WTC11 (cell line): ENCODE results near the gene CYTH3. TPM values are rescaled to one million over a fixed set of nuclear protein-coding genes. Genes with fewer than 3 reads are reported as not detected.

Experiments
- ATAC-seq: fragments of 200-7000 bp; cut with Tn5 transposase; 2 replicates; pipeline ENCODE4 v1.10.0; 2021; ENCODE audit warnings: mild to moderate bottlenecking, moderate library complexity
- CTCF ChIA-PET: fragments of 300-600 bp; sonication (Branson Sonifier 250); formaldehyde crosslinking; loops from one replicate; lab custom pipeline; 2021; ENCODE audit warnings: antibody characterized with exemption; lab: Charles Lee
- POLR2A ChIA-PET: fragments of 350-600 bp; sonication (Branson Sonifier 250); formaldehyde crosslinking; loops from one replicate; lab custom pipeline; 2021; ENCODE audit warnings: antibody characterized with exemption; lab: Charles Lee
- DNase-seq: peaks from one replicate; pipeline ENCODE4 v3.0.0; 2021; ENCODE audit warnings: low spot score
- H3K27ac Mint-ChIP-seq: 2 replicates; pipeline ENCODE4 v1.8.0; 2021; ENCODE audit warnings: mixed read lengths
- H3K27me3 Mint-ChIP-seq: 2 replicates; pipeline ENCODE4 v1.8.0; 2021; ENCODE audit warnings: low read depth, mild to moderate bottlenecking, moderate library complexity, mixed read lengths
- H3K36me3 Mint-ChIP-seq: 2 replicates; pipeline ENCODE4 v1.8.0; 2021; ENCODE audit warnings: mixed read lengths
- H3K4me1 Mint-ChIP-seq: 2 replicates; pipeline ENCODE4 v1.8.0; 2022; ENCODE audit warnings: mixed read lengths
- H3K4me3 Mint-ChIP-seq: 2 replicates; pipeline ENCODE4 v1.8.0; 2021; ENCODE audit warnings: mild to moderate bottlenecking, moderate library complexity, mixed read lengths
- H3K9me3 Mint-ChIP-seq: 2 replicates; pipeline ENCODE4 v1.8.0; 2021; ENCODE audit warnings: mixed read lengths
- ARID4B ChIP-seq: sonication (generic); formaldehyde crosslinking; IDR thresholded peaks from 2 replicates; pipeline ENCODE4 v1.8.0; 2023; ENCODE audit warnings: missing genetic modification reagents, mild to moderate bottlenecking, borderline replicate concordance
- HMGXB4 ChIP-seq: sonication (generic); formaldehyde crosslinking; IDR thresholded peaks from 2 replicates; pipeline ENCODE4 v1.8.1; 2023; ENCODE audit warnings: mild to moderate bottlenecking, moderate library complexity, missing genetic modification reagents
- IRF1 ChIP-seq: sonication (generic); formaldehyde crosslinking; IDR thresholded peaks from 2 replicates; pipeline ENCODE4 v1.8.0; 2023; ENCODE audit warnings: missing genetic modification reagents
- MXD4 ChIP-seq: fragments of 250-450 bp; sonication (Bioruptor Pico); IDR thresholded peaks from 2 replicates; pipeline ENCODE4 v1.8.0; 2021; ENCODE audit warnings: mild to moderate bottlenecking, moderate library complexity, borderline replicate concordance
- NFYB ChIP-seq: sonication (generic); formaldehyde crosslinking; conservative IDR thresholded peaks from 2 replicates; pipeline ENCODE4 v1.8.0; 2022; ENCODE audit warnings: low read depth, missing genetic modification reagents
- PRDM15 ChIP-seq: sonication (generic); formaldehyde crosslinking; IDR thresholded peaks from 2 replicates; pipeline ENCODE4 v1.8.0; 2022; ENCODE audit warnings: missing genetic modification reagents
- ZNF138 ChIP-seq: sonication (generic); formaldehyde crosslinking; conservative IDR thresholded peaks from 2 replicates; pipeline ENCODE4 v1.8.1; 2022; ENCODE audit warnings: mild to moderate bottlenecking, moderate library complexity, missing genetic modification reagents
- ZNF396 ChIP-seq: fragments of 250-450 bp; sonication (Bioruptor Pico); IDR thresholded peaks from 2 replicates; pipeline ENCODE4 v1.8.0; 2021; ENCODE audit warnings: mild to moderate bottlenecking, moderate library complexity, borderline replicate concordance
- ZNF671 ChIP-seq: fragments of 250-450 bp; sonication (Bioruptor Pico); IDR thresholded peaks from 2 replicates; pipeline ENCODE4 v1.8.0; 2021; ENCODE audit warnings: mild to moderate bottlenecking
- total RNA-seq: library from RNA; stranded (reverse); gene quantifications from 3 replicates; pipeline ENCODE4 v1.2.3, GENCODE V29; 2021
- TF ChIP-seq, protein P1 (sequence below): sonication (generic); formaldehyde crosslinking; IDR thresholded peaks from 2 replicates; pipeline ENCODE4 v1.8.1; 2022; ENCODE audit warnings: mild to moderate bottlenecking, missing genetic modification reagents, moderate library complexity, borderline replicate concordance

Gene CYTH3
- total RNA-seq, 1 experiment from 2014 or later: 13.2 TPM

DNA sequence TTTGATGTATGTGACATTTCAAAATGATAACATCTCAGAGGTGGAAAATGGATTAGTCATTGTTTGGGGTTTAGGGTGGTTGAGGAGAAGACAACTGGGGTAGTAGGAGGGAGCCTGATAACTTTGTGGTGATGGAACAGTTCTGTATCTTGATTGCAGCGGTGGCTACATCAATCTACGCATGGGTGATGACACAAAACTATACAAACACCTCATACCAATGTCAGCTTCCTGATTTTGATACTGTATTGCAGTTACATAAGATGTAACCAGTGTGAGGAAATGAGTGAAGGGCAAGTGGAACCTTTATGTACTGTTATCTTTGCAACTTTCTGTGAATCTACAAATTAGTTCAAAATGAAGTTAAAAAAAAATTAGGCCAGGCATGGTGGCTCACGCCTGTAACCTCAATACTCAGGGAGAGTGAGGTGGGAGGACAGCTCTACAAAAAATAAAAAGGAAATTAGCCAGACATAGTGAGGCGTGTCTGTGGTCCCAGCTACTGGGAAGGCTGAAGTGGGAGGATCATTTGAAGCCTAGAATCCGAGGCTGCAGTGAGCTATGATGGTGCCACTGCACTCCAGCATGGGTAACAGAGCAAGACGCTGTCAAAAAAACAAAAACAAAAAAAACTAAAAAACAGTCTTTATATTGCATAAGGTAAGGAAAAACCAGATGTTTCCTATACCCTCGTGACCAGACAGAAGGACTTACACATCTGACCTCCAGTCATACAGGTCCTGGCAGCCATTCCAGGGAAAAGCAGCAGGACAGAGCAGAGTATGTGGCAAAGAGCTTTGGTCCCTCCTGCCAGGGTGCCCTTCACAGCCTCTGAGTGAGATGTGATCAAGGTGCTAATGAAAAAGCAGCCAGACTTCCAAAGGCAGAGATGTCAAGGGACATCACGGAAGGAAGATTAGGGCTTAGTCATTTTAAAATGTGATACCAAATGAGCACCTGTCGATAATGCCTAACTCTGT is 50.8 kb downstream of the CYTH3 start:
- ChIA-PET POLR2A (interaction anchor here (0.5 kb wide), 1 partner anchor 94 kb away, joined by 8 read pairs; no protein-coding TSS in a partner anchor), CTCF (no interaction called here)
- no peak for DNase-seq
- no peaks in the 10 kb centered on the region; the same call in 1 of the 2 replicates for H3K27me3 Mint-ChIP-seq
- no peak overlapping the region for H3K4me3 Mint-ChIP-seq
- no peak for TF ChIP-seq IRF1 (CRISPR knock-in tag)
- TF ChIP-seq, protein P1, sequence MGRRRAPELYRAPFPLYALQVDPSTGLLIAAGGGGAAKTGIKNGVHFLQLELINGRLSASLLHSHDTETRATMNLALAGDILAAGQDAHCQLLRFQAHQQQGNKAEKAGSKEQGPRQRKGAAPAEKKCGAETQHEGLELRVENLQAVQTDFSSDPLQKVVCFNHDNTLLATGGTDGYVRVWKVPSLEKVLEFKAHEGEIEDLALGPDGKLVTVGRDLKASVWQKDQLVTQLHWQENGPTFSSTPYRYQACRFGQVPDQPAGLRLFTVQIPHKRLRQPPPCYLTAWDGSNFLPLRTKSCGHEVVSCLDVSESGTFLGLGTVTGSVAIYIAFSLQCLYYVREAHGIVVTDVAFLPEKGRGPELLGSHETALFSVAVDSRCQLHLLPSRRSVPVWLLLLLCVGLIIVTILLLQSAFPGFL (CRISPR knock-in tag): no peak
- no peak for TF ChIP-seq ZNF396 (CRISPR knock-in tag)
- no peak for TF ChIP-seq ZNF138 (CRISPR knock-in tag)
- TF ChIP-seq MXD4 (CRISPR knock-in tag): no peak
- no peak for TF ChIP-seq ZNF671 (CRISPR knock-in tag)
- TF ChIP-seq PRDM15 (CRISPR knock-in tag): no peak
- peaks cover 23% of the 10 kb centered on the region for H3K36me3 Mint-ChIP-seq
- ATAC-seq: no peak
- H3K4me1 Mint-ChIP-seq: no peaks in the 10 kb centered on the region
- H3K9me3 Mint-ChIP-seq: peaks cover 43% of the 10 kb centered on the region
- H3K27ac Mint-ChIP-seq: no peak overlapping the region

- ChIA-PET POLR2A (interaction anchor here (0.7 kb wide), 1 partner anchor 552 kb away, joined by 8 read pairs; no protein-coding TSS in a partner anchor), CTCF (no interaction called here)
- no peaks in the 10 kb centered on the region; the same call in 1 of the 2 replicates for H3K27me3 Mint-ChIP-seq
- peaks cover 25% of the 10 kb centered on the region for H3K36me3 Mint-ChIP-seq
- DNase-seq (no peak), ATAC-seq (no peak)
- H3K4me1 Mint-ChIP-seq: peaks cover 15% of the 10 kb centered on the region
- no peak overlapping the region for H3K4me3 Mint-ChIP-seq
- peaks cover 37% of the 10 kb centered on the region for H3K9me3 Mint-ChIP-seq
- TF ChIP-seq ARID4B (no peak), ZNF138 (CRISPR knock-in tag) (no peak), NFYB (CRISPR knock-in tag) (no peak), HMGXB4 (CRISPR knock-in tag) (no peak)
- H3K27ac Mint-ChIP-seq: no peak overlapping the region
These were observed 54.1 kb downstream of the CYTH3 start for GRCh38 chr7:6218329-6218728.
